Thyroid gland (tissue), 4 donors: Measurements from ENCODE around the gene CMTM8.

Source experiments
- POLR2A ChIP-seq, 2 donors: fragments of 450-650 bp; IDR thresholded peaks; one replicate each; pipeline ENCODE4 v1.6.1; 2017; ENCODE audit warnings: antibody characterized with exemption in 2 of 2, mild to moderate bottlenecking in 2 of 2, moderate library complexity in 1 of 2
- TF ChIP-seq, protein P1 (sequence below), 6 experiments: fragments of 200-600 bp in 3 of 6; fragments of 450-650 bp in 3 of 6; sonication (generic) in 3 of 6; IDR thresholded peaks; one replicate each; pipeline ENCODE4 v1.5.1; 2016 to 2019; ENCODE audit warnings: antibody characterized with exemption in 6 of 6, mild to moderate bottlenecking in 2 of 6, inconsistent platforms in 1 of 6, moderate library complexity in 1 of 6

DNA sequence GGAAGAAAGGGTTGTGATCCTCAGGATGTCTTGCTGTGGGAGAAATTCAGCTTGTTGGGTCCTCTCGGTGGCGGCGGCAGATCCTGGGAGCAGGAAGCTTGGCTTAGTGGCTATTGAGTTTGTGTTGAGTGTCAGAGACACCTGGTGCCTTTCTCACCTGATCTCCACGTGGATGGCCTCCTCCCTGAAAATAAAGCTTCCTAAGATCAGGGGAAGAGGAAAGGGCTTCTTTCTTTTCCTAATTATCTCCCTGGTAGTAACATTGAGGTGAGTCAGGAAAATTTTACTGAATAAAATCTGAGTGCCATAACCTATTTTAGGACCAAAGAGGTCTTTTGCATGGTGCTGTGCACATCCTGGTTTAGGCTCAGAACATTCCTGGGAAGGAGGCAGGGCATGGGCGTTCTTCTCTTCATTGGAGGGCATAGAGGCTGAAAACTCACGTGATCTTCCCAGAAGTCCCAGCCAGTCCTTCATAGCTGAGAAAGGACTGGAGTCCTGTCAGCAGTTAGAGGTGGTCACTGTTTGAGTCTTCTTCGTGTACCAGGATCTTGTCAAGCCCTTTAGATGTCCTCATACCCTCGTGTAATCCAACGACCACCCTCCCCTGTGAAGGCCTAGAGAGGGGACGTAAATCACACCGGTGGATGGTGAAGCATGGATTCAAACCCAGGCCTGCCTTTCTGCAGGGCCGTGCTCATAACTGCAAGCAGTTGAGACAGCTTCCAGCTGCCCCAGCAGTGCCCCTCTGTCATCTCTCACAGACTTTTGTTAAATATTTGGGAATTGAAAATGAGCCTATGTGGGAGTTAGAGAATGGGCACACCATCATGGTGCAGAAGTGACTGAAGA is 1.1 kb downstream of the CMTM8 start:
- TF ChIP-seq, protein P1, sequence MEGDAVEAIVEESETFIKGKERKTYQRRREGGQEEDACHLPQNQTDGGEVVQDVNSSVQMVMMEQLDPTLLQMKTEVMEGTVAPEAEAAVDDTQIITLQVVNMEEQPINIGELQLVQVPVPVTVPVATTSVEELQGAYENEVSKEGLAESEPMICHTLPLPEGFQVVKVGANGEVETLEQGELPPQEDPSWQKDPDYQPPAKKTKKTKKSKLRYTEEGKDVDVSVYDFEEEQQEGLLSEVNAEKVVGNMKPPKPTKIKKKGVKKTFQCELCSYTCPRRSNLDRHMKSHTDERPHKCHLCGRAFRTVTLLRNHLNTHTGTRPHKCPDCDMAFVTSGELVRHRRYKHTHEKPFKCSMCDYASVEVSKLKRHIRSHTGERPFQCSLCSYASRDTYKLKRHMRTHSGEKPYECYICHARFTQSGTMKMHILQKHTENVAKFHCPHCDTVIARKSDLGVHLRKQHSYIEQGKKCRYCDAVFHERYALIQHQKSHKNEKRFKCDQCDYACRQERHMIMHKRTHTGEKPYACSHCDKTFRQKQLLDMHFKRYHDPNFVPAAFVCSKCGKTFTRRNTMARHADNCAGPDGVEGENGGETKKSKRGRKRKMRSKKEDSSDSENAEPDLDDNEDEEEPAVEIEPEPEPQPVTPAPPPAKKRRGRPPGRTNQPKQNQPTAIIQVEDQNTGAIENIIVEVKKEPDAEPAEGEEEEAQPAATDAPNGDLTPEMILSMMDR (IDR thresholded peaks at IDR 0.05), result no peak
- no peak for TF ChIP-seq POLR2A (IDR thresholded peaks at IDR 0.05)
